ENCODE data around the gene UBTD2.

- TF ChIP-seq CTCF (tag by site-specific recombination; IDR thresholded peaks at IDR 0.05) = no peak
- no peak for TF ChIP-seq ZNF585B (tag by site-specific recombination; IDR thresholded peaks at IDR 0.05)
- no peak for TF ChIP-seq ZBTB10 (tag by site-specific recombination; IDR thresholded peaks at IDR 0.05)
- TF ChIP-seq ZNF670 (tag by site-specific recombination; IDR thresholded peaks at IDR 0.05; ENCODE audit: low read depth) = no peak
- TF ChIP-seq EGR2 (tag by site-specific recombination; IDR thresholded peaks at IDR 0.05; ENCODE audit: low read depth) = no peak
- TF ChIP-seq ZNF555 (tag by site-specific recombination; conservative IDR thresholded peaks at IDR 0.05) = no peak
- no peak for TF ChIP-seq ZBTB17 (tag by site-specific recombination; IDR thresholded peaks at IDR 0.05)
- TF ChIP-seq INSM2 (tag by site-specific recombination; IDR thresholded peaks at IDR 0.05) = no peak
Measured at GRCh38 chr5:172313915-172314314, 30.4 kb upstream of the UBTD2 start.
